AG04450 (cell line): Measurements from ENCODE around the gene COG4. TPM values are rescaled to one million over a fixed set of nuclear protein-coding genes. Genes with fewer than 3 reads are reported as not detected.
A peak's percentile ranks its signal among the peaks of the same experiment; 100 is the strongest.

ENCODE experiments used
- CTCF ChIA-PET: fragments of 300-600, 350-600 bp; formaldehyde crosslinking; extraction: SDS; loops from one replicate; lab custom pipeline; 2022; ENCODE audit warnings: antibody characterized with exemption, inconsistent platforms; lab: Charles Lee
- POLR2A ChIA-PET: fragments of 350-600 bp; formaldehyde crosslinking; extraction: SDS; loops from one replicate; lab custom pipeline; 2021; ENCODE audit warnings: antibody characterized with exemption, inconsistent platforms; lab: Yijun Ruan, JAX
- DNase-seq: peaks from one replicate; pipeline ENCODE4 v3.0.0-alpha.2; 2011; ENCODE audit warnings: low read depth, low spot score
- H3K27ac ChIP-seq: one replicate; pipeline ENCODE4 v1.5.1; 2012; ENCODE audit warnings: low read depth, low read length, control low read depth
- H3K27me3 ChIP-seq: one replicate; pipeline ENCODE4 v1.6.0; 2012; ENCODE audit warnings: low read length; ENCODE audit not compliant: control insufficient read depth, insufficient read depth
- H3K4me3 ChIP-seq: 2 replicates; pipeline ENCODE4 v1.5.1; 2011; ENCODE audit warnings: mild to moderate bottlenecking, low read depth, low read length, control low read depth
- H3K9me3 ChIP-seq: 2 replicates; pipeline ENCODE4 v1.5.1; 2012; ENCODE audit warnings: low read length; ENCODE audit not compliant: control insufficient read depth, insufficient read depth
- polyA plus RNA-seq: library from polyadenylated mRNA; depleted of rRNA; stranded (reverse); fragments of >200 nt; gene quantifications from 2 replicates; pipeline ENCODE4 v1.2.3, GENCODE V29; 2011
- TF ChIP-seq, protein P1 (sequence below): IDR thresholded peaks from 2 replicates; pipeline ENCODE4 v1.5.1; 2011; ENCODE audit warnings: low read depth, low read length, control low read depth, inconsistent platforms

Gene COG4
- polyA plus RNA-seq, 1 experiment: 51.8 TPM

DNA sequence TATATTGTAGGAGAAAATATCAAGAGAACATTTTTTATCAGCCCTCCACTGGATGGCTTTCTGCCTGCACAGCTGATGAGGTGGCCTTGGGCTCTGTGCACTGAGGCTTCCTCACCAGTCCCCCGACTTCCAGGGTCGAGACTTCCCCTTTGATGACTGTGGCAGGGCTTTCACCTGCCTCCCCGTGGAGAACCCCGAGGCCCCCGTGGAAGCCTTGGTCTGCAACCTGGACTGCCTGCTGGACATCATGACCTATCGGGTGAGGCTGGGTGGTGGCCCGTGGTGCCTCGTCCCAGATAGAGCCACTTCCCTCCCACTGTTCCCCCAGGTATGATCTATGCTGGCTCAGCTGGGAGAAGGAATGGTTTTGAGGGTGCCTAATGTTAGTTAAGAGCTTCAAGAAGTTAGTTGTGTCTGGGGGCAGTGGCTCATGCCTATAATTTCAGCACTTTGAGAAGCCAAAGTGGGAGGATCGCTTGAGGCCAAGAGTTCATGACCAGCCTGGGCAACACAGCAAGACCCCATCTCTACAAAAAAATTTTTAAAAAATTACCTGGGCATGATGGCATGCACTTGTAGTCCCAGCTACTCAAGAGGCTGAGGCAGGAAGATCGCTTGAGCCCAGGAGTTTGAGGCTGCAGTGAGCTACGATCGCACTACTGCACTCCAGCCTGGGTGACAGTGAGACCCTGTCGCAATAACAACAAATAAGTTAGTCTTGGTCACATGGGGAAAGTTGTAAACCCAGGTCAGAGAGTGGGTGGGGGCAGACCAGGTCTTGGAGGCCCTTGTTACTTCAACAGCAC, 57.2 kb downstream of the COG4 start:
- Histone ChIP-seq H3K27ac (no peak overlapping the region), H3K9me3 (no peaks in the 10 kb centered on the region; the same call in 1 of the 2 replicates), H3K4me3 (no peak overlapping the region), H3K27me3 (no peaks in the 10 kb centered on the region)
- TF ChIP-seq, protein P1, sequence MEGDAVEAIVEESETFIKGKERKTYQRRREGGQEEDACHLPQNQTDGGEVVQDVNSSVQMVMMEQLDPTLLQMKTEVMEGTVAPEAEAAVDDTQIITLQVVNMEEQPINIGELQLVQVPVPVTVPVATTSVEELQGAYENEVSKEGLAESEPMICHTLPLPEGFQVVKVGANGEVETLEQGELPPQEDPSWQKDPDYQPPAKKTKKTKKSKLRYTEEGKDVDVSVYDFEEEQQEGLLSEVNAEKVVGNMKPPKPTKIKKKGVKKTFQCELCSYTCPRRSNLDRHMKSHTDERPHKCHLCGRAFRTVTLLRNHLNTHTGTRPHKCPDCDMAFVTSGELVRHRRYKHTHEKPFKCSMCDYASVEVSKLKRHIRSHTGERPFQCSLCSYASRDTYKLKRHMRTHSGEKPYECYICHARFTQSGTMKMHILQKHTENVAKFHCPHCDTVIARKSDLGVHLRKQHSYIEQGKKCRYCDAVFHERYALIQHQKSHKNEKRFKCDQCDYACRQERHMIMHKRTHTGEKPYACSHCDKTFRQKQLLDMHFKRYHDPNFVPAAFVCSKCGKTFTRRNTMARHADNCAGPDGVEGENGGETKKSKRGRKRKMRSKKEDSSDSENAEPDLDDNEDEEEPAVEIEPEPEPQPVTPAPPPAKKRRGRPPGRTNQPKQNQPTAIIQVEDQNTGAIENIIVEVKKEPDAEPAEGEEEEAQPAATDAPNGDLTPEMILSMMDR: no peak
- ChIA-PET POLR2A (interaction anchor here (1.4 kb wide), 1 partner anchor 85 kb away, joined by 3 read pairs; no protein-coding TSS in a partner anchor), CTCF (no interaction called here)
- DNase-seq: no peak

DNA sequence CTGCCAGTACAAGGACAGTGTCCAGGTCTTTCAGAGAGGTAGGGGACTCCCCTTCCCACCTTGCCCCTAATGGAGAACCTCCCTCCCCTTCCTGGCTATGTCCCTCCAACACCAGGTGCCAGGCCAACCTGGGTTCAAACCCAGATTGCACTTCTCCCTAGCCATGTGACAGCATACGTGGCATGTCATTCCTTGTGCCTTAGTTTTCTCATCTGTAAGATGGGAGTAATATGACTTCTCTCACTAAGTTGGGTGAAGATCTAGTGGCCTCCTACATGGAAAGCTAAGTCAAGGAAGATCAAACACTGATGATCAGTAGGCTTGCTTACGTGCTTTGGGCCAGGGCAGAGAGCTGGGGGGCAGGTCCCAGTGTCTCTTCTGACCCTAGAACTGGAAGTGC, 60.1 kb downstream of the COG4 start:
- no peak overlapping the region for H3K27ac ChIP-seq
- ChIA-PET POLR2A (no interaction called here), CTCF (no interaction called here)
- TF ChIP-seq, protein P1: no peak
- no peaks in the 10 kb centered on the region for H3K9me3 ChIP-seq
- no peak for DNase-seq
- H3K27me3 ChIP-seq: no peaks in the 10 kb centered on the region
- H3K4me3 ChIP-seq: no peak overlapping the region

DNA sequence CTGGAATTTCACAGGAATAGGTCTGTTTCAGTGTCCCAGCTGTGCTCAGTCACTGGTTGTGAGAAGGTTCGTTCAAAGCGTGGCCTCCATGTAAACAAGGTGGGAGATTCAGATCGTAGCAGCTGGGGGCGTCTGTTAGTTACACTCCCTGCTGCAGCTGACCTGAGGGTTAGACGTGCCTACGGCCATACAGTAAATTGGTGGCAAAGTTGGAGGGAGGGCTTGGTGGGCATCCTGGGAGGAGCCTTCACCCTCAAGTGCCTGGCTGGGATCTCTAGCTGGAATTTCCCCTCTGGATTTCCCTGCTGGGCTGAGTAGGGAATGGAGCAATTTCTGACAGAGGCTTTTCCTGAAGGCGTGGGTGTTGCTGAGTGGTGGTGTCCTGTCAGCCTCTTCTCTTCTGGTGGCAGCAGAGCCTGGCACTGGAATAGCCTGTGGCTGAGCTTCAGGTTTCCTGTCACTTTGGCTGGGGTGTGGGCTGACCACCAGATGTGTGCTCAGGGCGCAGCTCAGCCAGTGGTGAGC, 62.6 kb downstream of the COG4 start:
- ChIA-PET POLR2A (interaction anchor here (0.6 to 1.3 kb wide), 2 partner anchors 33 to 81 kb away, joined by 3 read pairs; no protein-coding TSS in a partner anchor), CTCF (interaction anchor here (0.6 kb wide), 1 partner anchor 193 kb away, joined by 3 read pairs; no protein-coding TSS in a partner anchor)
- DNase-seq: no peak
- TF ChIP-seq, protein P1: no peak
- Histone ChIP-seq H3K27me3 (no peaks in the 10 kb centered on the region), H3K4me3 (no peak overlapping the region), H3K9me3 (no peaks in the 10 kb centered on the region), H3K27ac (peak overlapping the region; percentile 31)

DNA sequence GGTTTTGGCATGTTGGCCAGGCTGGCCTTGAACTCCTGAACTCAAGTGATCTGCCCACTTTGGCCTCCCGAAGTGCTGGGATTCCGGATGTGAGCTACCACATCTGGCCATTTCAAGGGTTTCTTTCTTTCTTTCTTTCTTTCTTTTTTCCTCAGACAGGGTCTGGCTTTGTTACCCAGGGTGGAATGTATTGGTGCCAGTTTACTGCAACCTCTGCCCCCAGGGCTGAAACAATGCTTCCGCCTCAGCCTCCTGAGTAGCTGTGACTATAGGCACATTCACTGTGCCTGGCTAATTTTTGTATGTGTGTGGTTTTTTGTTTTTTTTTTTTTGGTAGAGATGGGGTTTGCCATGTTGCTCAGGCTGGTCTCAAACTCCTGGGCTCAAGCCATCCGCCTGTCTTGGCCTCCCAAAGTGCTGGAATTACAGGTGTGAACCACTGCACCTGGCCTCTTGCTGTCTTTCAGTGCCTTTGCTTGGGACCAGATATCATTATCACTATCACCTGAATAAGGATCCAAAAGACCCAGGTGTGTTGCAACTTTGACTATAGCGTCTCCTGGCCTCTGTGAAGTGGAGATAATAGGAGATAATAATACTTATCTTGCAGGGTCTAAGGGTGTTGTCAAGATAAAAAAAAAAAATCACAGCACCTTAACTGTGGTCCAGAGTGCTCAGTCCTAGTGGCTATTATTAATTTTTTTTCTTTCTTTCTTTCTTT, 65.7 kb downstream of the COG4 start:
- Histone ChIP-seq H3K4me3 (no peak overlapping the region), H3K9me3 (no peaks in the 10 kb centered on the region; the same call in 1 of the 2 replicates), H3K27me3 (no peaks in the 10 kb centered on the region), H3K27ac (no peak overlapping the region)
- TF ChIP-seq, protein P1: no peak
- CTCF ChIA-PET: no interaction called here
- POLR2A ChIA-PET: no interaction called here
- DNase-seq: no peak
